GM21360 (cell line): ENCODE results near the gene CDK11B.

Source experiments
- ATAC-seq: cut with Tn5 transposase; IDR thresholded peaks from one replicate; pipeline ENCODE4 v1.9.1; 2021; ENCODE audit warnings: mild to moderate bottlenecking, moderate library complexity; ENCODE audit not compliant: unreplicated experiment

The CDK11B gene

GRCh38 chr1:1628754-1629429 is 29.9 kb downstream of the CDK11B start:
- ATAC-seq, result no peak

- ATAC-seq, result no peak
Measured at GRCh38 chr1:1627829-1628753, 30.7 kb downstream of the CDK11B start.

- no peak for ATAC-seq
Measured at GRCh38 chr1:1627261-1627828, 31.5 kb downstream of the CDK11B start.

DNA sequence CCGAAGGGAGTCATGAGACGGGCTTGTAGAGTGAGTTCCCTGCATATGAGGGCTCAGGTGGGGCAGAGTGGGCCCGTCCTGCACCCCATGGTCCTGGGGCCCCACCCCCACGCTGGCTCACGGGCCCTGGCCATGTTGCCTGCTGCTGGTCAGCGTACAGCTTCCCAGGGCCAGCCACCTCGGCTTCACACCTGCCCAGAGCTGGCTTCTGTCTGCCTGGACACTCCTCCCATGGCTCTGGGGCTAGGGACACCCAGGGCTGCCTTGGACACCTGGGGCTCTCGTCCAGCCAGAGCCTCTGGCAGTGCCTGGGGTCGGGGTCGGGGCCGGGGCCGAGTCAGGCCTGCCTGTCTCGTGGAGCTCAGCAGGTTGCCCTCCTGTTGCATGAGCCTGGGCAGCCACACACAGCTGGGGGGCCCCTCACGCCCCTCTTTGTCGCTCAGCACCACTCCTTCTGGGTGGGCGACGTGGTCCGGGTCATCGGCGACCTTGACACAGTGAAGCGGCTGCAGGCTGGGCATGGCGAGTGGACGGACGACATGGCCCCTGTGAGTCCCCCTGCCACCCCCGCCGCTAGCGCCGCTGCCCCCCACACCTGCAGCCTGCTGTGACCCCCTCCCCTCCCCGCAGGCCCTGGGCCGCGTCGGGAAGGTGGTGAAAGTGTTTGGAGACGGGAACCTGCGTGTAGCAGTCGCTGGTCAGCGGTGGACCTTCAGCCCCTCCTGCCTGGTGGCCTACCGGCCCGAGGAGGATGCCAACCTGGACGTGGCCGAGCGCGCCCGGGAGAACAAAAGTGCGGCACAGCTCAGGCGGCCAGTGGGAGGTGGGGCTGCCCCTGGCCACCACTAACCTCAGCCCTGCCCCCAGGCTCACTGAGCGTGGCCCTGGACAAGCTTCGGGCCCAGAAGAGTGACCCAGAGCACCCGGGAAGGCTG is 32.3 kb downstream of the CDK11B start:
- no peak for ATAC-seq

DNA sequence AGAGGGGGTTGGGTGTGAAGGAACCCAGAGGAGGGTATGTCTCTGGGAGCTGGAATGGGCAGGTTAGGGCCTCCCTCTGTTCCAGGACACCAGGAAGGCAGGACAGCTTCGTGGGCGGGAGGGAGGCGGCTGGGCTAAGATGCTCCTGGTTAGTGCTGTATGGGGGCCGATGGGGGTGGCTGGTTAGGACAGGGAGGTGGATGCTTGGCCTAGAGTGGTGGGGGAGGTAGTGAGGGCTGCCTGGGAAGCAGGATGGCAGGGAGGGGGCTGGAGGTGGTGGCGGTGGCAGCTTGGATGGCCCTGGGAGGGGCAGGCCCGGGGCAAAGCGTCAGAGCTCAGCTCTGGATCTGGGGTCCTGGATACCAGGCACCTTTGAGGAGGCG is 33.0 kb downstream of the CDK11B start:
- ATAC-seq, result no peak

DNA sequence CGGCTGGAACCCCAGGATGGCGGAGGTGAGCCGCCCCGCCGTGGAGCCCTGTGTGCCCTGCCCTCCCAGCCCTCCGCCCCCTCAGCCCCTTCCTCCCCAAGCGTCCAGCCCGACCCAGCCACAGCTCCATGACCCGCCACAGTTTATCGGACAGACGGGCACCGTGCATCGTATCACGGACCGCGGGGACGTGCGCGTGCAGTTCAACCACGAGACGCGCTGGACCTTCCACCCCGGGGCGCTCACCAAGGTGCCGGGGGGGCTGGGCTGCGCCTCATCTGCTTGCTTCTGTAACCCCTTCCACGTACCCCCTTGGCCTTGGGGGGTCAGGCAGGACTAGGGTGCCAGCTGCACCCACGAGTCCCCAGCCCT is 33.4 kb downstream of the CDK11B start:
- no peak for ATAC-seq

DNA sequence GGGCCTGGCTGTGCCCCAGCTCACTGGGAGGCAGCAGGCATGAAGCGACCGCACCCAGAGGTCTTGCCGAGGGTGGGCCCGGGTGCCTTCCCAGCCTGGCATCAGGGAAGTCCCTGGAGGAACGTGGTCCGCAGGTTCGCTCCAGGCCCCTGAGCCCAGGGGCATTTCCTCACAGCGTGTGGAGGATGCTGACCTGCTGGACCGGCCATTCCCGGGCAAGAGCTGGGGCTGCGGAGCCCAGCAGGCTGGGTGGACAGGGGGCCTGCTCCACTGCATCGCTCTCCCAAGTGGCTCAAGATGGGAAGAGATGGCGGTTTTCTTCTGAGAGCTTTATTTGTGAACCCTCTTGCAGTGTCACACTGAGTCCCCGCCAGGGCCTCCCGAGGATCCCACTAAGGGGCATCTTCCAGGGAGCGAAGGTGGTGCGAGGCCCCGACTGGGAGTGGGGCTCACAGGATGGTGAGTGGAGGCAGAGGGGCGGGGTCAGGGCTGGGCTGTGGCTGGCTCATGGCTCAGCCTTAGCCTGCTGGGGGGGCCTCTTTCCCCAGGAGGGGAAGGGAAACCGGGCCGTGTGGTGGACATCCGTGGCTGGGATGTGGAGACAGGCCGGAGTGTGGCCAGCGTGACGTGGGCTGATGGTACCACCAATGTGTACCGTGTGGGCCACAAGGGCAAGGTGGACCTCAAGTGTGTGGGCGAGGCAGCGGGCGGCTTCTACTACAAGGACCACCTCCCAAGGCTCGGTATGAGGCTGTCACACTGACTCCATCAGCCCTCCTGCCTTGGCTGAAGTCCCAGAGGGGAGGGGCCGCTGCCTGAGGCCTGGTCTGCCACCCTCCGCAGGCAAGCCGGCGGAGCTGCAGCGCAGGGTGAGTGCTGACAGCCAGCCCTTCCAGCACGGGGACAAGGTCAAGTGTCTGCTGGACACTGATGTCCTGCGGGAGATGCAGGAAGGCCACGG is 34.1 kb downstream of the CDK11B start:
- ATAC-seq, result no peak

GRCh38 chr1:1623631-1624442 is 35.0 kb downstream of the CDK11B start:
- no peak for ATAC-seq

- ATAC-seq, result no peak
Measured at GRCh38 chr1:1623181-1623630, 35.6 kb downstream of the CDK11B start.

GRCh38 chr1:1622788-1623094 is 36.1 kb downstream of the CDK11B start:
- ATAC-seq, result no peak

- ATAC-seq, result no peak
Measured at GRCh38 chr1:1622010-1622787, 36.6 kb downstream of the CDK11B start.

GRCh38 chr1:1621173-1622009 is 37.4 kb downstream of the CDK11B start:
- ATAC-seq, result no peak

DNA sequence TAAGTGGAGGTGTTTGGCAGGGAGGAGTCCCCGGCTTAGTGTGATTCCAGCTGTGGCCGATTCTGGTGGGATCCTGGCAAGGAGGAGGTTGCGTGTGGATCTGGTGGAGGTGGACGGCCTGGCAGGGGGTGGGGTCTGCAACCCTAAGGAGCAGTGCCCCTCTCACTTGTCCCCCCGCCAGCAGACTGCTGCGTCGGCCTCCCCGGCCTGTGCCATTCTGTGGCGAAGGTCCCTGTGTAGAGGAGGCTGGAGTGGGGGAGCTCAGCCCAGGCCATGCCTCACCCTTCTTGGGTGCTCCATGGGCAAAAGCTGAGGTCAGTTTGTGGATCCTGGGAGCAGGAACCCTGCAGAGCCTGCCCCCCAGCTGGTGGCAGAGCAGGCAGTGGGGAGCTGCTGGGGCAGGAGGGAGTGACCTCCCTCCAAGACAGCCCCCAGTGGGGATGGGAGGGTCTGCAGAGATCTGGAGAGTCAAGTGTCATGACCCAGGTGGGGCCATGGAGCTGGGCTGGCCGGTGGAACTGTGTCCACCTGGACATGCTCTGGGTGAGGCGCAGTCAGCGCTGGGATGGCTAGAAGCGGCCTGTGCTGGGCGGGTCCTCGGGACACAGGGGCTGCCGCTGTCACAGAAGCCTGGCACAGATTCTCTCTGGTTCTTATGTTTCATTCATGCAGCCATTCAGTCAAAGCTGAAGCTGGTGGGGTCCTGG is 38.2 kb downstream of the CDK11B start:
- ATAC-seq, result no peak

DNA sequence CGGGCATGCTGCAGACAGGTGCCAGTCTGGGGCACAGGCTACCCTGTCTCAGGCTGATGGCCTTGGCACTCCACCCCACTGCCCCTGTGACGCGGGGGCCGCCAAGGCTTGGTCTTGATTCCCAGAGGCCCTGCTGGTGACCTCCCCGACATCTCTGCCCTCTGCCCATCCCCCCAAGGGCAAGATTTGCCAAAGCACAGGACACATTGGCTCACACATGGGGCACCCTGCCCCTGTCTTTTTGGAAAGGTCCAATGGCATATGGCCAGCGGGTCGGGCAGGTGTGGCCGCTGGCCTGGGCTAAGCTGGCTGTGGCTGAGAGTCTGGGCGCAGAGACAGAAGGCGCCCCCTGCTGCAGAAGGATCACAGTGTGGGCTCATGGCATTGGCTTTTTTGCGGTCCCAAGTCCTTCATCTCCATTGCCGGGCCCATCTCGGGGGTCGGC is 38.9 kb downstream of the CDK11B start:
- no peak for ATAC-seq

GRCh38 chr1:1618396-1619068 is 40.3 kb downstream of the CDK11B start:
- no peak for ATAC-seq

GRCh38 chr1:1617925-1618324 is 40.9 kb downstream of the CDK11B start:
- ATAC-seq, result no peak
